GM12872 (cell line): ENCODE data around the gene BANF2.

Experiments used
- CTCF ChIP-seq: IDR thresholded peaks from 3 replicates; pipeline ENCODE4 v1.5.1; 2011; ENCODE audit warnings: low read depth, mild to moderate bottlenecking, low read length, moderate library complexity; ENCODE audit not compliant: insufficient read depth

The BANF2 gene

DNA sequence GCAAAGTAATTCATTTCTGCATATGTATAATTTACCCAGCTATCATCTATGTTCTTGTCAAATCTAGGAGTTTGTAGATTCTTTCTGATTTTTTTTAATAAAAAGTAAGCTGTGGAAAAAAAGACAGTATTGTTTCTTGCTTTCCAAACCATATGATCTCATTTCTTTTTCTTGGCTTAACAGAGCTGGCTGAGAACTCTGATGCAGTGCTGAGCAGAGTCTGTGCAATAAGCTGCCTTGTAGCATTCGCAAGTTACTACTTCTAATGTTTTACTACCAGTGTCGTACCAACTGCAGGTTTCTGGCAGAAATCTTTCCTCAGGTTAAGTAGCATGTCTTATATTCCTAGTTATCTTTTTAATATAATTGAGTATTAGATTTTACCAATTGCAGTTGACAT lies 33.3 kb upstream of the BANF2 start:
- no peak for TF ChIP-seq CTCF

DNA sequence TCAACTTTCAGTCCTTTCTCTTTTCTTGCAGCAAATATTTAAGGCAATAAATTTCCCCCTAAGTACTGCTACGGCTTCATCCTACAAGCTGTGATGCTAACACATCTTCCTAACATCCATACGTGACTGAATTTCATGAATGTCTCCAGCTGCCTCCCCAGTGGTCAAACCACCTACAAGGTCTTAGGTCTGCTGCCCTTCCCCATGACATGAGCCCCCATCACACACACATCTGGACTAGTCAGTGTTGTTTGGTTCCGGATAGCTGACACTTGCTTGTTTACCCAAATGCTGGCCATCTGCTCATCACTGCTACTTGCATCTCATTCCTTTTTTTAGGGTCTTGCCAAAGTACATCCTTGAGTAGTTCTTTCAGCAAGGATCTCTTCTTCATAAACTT lies 32.3 kb upstream of the BANF2 start:
- no peak for TF ChIP-seq CTCF

DNA sequence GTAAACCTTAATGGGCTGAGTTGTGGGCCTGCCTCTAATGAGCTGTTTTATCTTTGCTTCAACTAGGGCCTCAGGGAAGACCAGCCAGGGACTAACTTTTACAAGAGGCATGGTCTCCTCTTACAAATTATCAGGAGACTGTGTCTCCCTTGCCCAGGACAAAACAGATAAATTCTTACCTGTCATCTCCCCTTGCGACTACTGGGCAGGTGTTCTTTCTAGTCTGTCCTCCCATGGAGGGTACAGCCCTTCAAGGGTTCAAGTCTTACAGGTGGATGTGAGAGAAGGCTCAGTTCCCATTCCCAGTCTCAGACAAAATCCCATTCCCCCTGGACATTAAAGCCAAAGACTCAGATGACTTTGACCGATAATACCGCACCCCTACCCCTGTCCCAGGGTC lies 31.3 kb upstream of the BANF2 start:
- TF ChIP-seq CTCF = no peak

- no peak for TF ChIP-seq CTCF
These were observed 30.3 kb upstream of the BANF2 start for GRCh38 chr20:17669306-17669931.

GRCh38 chr20:17671011-17671410 lies 28.8 kb upstream of the BANF2 start:
- TF ChIP-seq CTCF = no peak

- TF ChIP-seq CTCF = no peak
These were observed 28.2 kb upstream of the BANF2 start for GRCh38 chr20:17671565-17671964.

GRCh38 chr20:17673084-17673483 lies 26.7 kb upstream of the BANF2 start:
- no peak for TF ChIP-seq CTCF
